ENCODE results near the gene SPTA1. TPM values are rescaled to one million over a fixed set of nuclear protein-coding genes. Genes with fewer than 3 reads are reported as not detected.

Gene SPTA1
- total RNA-seq, 1 donor from 2014 or later, result not detected

DNA sequence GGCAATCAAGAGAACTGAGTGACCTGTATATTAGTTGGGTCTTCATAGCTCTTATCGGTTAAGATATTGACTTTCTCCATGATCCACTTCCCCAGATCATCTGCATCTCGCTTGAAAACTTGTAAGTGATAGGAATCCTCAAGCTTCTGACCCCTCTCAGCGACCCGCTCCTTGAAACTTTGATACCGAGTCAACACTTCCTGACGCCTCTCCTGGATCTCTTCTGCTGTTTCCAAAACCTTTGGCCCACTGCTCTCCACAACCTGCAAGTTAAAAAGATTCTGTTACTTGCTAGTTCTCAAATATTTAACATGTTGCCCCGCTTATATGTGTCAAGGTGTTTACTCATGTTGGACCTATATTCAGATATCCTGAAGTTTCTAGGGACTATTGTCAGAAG, 1.4 kb downstream of the SPTA1 start:
- intact Hi-C loops (cut with DNase I), result no loop called here
- no peak for DNase-seq (ENCODE audit: low spot score in 2 of 2)
- H3K4me1 ChIP-seq, result no peaks in the 10 kb centered on the region
- no peaks in the 10 kb centered on the region for H3K27me3 ChIP-seq
- no peaks in the 10 kb centered on the region for H3K9me3 ChIP-seq
- TF ChIP-seq, protein P1, sequence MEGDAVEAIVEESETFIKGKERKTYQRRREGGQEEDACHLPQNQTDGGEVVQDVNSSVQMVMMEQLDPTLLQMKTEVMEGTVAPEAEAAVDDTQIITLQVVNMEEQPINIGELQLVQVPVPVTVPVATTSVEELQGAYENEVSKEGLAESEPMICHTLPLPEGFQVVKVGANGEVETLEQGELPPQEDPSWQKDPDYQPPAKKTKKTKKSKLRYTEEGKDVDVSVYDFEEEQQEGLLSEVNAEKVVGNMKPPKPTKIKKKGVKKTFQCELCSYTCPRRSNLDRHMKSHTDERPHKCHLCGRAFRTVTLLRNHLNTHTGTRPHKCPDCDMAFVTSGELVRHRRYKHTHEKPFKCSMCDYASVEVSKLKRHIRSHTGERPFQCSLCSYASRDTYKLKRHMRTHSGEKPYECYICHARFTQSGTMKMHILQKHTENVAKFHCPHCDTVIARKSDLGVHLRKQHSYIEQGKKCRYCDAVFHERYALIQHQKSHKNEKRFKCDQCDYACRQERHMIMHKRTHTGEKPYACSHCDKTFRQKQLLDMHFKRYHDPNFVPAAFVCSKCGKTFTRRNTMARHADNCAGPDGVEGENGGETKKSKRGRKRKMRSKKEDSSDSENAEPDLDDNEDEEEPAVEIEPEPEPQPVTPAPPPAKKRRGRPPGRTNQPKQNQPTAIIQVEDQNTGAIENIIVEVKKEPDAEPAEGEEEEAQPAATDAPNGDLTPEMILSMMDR (IDR thresholded peaks at IDR 0.05), result no peak
- no peak overlapping the region for H3K4me3 ChIP-seq
- no peak overlapping the region for H3K27ac ChIP-seq
- no peaks in the 10 kb centered on the region for H3K36me3 ChIP-seq

DNA sequence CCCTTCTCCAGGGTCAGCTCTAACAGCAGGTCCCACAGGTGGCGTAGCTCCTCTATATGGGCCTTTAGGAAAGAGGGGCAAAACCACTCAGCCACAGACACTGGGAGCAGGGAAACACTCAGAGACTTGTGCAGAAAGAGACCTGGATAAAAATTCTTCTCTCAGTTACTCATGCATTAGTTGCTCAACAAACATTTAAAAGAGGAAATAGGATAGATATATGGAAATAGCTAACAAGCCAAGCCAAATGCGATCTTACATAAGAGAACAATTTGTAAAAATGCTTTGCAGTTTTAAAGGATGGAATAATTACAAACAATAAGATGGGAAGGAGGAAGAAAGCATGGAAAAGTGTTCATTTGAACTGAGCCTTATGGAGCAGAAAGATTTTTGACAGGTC, 4.9 kb downstream of the SPTA1 start:
- H3K27ac ChIP-seq, result no peak overlapping the region
- no peaks in the 10 kb centered on the region for H3K27me3 ChIP-seq
- no peak for DNase-seq (ENCODE audit: low spot score in 2 of 2)

DNA sequence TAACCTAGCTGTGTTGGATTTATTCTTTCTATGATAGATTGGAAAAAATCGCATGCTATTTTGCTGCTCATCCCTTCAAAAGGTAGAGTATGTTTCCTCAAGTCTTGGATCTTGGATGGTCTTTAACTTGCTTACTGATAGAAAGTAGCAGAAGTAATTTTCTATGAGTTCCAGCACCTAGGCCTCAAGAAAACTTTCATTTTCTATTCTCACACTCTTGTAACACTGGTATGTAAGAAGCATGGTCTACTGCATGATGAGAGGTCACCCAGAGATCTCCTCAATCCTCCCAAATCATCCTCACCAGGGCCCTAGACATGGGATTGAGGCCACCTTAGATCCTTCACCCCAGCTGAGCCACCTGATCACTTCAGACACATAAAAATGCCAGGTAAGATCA, 7.2 kb downstream of the SPTA1 start:
- Histone ChIP-seq H3K4me3 (no peak overlapping the region), H3K27ac (no peak overlapping the region), H3K27me3 (no peaks in the 10 kb centered on the region), H3K9me3 (no peaks in the 10 kb centered on the region), H3K4me1 (no peaks in the 10 kb centered on the region), H3K36me3 (no peaks in the 10 kb centered on the region)
- TF ChIP-seq, protein P1 (IDR thresholded peaks at IDR 0.05), result no peak
- intact Hi-C loops (cut with DNase I), result no loop called here
- DNase-seq (ENCODE audit: low spot score in 2 of 2), result no peak

More for the DNA sequence above, 4.9 kb downstream of the SPTA1 start:
- TF ChIP-seq, protein P1 (IDR thresholded peaks at IDR 0.05), result no peak
- H3K4me3 ChIP-seq, result no peak overlapping the region
- H3K36me3 ChIP-seq, result no peaks in the 10 kb centered on the region
- no peaks in the 10 kb centered on the region for H3K9me3 ChIP-seq
- H3K4me1 ChIP-seq, result no peaks in the 10 kb centered on the region
- intact Hi-C loops (cut with DNase I), result no loop called here

DNA sequence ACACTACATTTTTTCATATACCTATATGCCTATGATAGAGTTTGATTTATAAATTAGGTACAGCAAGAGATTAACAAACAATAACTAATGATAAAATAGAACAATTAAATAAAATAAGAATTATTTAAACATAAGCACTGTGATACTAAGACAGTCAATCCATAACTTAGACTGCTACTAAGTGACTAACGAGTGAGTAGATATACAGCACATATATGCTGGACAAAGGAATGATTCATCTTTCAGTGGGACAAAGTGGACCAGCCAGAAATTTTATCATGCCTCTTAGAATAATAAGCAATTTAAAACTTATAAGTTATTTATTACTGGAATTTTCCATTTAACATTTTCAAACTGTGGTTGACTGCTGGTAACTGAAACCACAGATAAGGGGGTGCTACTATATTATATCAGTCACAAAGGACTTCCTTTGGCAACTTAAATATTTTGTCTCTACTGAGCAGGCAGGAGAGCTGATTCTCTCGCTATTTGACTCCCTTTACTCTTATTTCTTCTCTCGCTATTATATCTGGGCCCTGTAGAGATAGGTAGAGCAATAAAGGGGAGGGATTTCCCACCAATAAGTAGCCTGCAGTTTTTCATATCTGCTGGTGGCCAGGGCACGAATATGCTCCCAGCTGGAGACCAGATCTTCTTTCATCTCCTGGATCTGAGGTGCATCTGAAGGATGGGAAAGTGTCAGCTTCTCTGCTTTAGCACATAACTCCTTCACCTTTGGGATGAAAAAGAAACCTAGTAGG, 10.8 kb downstream of the SPTA1 start:
- TF ChIP-seq, protein P1 (IDR thresholded peaks at IDR 0.05), result no peak
- Histone ChIP-seq H3K36me3 (no peaks in the 10 kb centered on the region), H3K27ac (no peak overlapping the region), H3K4me1 (no peaks in the 10 kb centered on the region), H3K27me3 (no peaks in the 10 kb centered on the region), H3K4me3 (no peak overlapping the region), H3K9me3 (no peaks in the 10 kb centered on the region)
- intact Hi-C loops (cut with DNase I), result no loop called here
- no peak for DNase-seq (ENCODE audit: low spot score in 2 of 2)

DNA sequence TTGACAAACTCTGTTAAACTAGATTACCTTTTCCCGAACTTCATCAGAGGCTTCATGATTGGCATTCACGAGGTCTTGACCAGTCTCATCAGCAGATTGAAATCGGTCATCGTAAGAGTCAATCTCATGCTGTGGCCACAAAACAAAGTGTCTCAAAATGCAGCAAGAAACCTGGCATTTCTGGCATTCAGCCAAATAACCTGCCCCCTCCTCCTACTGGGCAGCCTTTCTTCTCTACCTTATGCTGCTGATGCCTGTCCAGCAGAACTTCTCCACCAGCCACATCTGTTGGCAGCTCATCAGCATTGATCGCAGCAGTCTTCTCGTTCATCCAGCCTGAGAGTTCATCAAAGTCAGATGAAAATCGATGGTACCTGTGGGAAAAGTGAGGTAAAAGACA, 12.2 kb downstream of the SPTA1 start:
- Histone ChIP-seq H3K36me3 (no peaks in the 10 kb centered on the region), H3K9me3 (no peaks in the 10 kb centered on the region), H3K4me1 (no peaks in the 10 kb centered on the region), H3K27me3 (no peaks in the 10 kb centered on the region), H3K4me3 (no peak overlapping the region), H3K27ac (no peak overlapping the region)
- intact Hi-C loops (cut with DNase I), result no loop called here
- TF ChIP-seq, protein P1 (IDR thresholded peaks at IDR 0.05), result no peak
- DNase-seq (ENCODE audit: low spot score in 2 of 2), result no peak

All from ascending aorta (tissue), 2 donors.